Astrocyte of the cerebellum (primary cell): Measurements from ENCODE around the gene TTYH3.

ENCODE experiments used
- DNase-seq: peaks from one replicate; pipeline ENCODE4 v3.0.0-alpha.2; 2011; ENCODE audit warnings: low read depth
- H3K4me3 ChIP-seq: 2 replicates; pipeline ENCODE4 v1.5.1; 2011; ENCODE audit warnings: mild to moderate bottlenecking, low read depth, low read length, moderate library complexity
- in situ Hi-C: cut with HindIII; loops from 2 replicates; pipeline ENCODE4 v1.10.0; 2017; ENCODE audit warnings: low sequenced_read_pairs
- TF ChIP-seq, protein P1 (sequence below): IDR thresholded peaks from 2 replicates; pipeline ENCODE4 v1.5.1; 2012; ENCODE audit warnings: low read length, low read depth, moderate library complexity, mild to moderate bottlenecking; ENCODE audit errors: missing control alignments

Gene TTYH3

DNA sequence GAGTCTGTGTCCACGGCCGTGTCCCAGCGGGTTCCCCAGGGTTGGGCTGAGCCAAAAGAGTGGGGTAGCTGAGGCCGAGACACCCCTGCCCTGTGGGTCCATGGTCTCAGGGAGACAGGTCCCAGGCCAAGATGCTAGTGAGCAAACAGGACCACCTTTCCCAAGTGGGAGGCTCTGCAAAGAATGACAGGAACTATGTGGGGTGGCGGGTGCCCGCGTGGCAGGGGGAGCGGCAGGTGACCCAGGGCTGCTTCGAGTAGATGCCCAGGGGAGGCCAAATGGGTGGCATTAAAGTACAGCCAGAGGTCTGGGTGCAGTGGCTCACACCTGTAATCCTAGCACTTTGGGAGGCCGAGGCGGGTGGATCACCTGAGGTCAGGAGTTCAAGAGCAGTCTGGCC, 18.2 kb downstream of the TTYH3 start:
- no peak overlapping the region for H3K4me3 ChIP-seq
- no peak for DNase-seq
- in situ Hi-C loops = no loop called here
- TF ChIP-seq, protein P1, sequence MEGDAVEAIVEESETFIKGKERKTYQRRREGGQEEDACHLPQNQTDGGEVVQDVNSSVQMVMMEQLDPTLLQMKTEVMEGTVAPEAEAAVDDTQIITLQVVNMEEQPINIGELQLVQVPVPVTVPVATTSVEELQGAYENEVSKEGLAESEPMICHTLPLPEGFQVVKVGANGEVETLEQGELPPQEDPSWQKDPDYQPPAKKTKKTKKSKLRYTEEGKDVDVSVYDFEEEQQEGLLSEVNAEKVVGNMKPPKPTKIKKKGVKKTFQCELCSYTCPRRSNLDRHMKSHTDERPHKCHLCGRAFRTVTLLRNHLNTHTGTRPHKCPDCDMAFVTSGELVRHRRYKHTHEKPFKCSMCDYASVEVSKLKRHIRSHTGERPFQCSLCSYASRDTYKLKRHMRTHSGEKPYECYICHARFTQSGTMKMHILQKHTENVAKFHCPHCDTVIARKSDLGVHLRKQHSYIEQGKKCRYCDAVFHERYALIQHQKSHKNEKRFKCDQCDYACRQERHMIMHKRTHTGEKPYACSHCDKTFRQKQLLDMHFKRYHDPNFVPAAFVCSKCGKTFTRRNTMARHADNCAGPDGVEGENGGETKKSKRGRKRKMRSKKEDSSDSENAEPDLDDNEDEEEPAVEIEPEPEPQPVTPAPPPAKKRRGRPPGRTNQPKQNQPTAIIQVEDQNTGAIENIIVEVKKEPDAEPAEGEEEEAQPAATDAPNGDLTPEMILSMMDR = no peak

DNA sequence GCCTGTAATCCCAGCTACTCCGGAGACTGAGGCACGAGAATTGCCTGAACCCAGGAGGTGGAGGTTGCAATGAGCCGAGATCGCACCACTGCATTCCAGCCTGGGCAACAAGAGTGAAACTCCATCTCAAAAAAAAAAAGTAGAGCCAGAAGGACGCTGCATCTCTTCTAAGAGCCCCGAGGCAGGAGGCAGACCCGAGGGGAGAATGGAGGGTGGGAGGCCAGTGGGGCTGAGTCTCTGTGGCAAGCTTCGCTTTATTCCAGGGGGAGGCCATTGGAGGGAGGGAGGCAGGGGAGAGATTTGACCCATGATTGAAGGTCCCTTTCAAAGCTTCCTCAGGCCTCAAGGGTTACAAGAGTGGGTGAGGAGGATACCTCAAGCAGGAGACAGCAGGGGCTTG, 18.7 kb downstream of the TTYH3 start:
- TF ChIP-seq, protein P1 = no peak
- H3K4me3 ChIP-seq = no peak overlapping the region
- in situ Hi-C loops = no loop called here
- no peak for DNase-seq

DNA sequence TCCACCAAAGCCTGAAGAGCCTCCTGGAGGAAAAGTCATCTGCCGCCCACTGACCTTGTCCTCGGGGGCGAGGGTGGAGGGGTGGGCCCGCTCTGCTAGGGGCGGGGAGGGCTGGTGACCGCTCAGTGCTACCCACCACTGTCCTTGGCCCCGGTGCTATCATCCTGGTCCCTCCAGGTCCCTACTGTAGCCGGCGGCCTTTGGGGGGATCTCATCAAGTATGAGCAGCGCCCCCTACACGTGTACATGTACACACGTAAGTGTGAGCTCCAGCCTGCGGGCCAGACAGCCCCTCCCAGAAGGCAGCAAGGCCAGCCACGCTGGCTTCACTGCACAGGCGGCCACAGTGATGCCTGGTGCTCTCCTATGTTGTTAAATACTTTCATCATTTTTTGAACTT, 19.6 kb downstream of the TTYH3 start:
- DNase-seq = no peak
- no peak overlapping the region for H3K4me3 ChIP-seq
- in situ Hi-C loops = no loop called here
- TF ChIP-seq, protein P1 = no peak

DNA sequence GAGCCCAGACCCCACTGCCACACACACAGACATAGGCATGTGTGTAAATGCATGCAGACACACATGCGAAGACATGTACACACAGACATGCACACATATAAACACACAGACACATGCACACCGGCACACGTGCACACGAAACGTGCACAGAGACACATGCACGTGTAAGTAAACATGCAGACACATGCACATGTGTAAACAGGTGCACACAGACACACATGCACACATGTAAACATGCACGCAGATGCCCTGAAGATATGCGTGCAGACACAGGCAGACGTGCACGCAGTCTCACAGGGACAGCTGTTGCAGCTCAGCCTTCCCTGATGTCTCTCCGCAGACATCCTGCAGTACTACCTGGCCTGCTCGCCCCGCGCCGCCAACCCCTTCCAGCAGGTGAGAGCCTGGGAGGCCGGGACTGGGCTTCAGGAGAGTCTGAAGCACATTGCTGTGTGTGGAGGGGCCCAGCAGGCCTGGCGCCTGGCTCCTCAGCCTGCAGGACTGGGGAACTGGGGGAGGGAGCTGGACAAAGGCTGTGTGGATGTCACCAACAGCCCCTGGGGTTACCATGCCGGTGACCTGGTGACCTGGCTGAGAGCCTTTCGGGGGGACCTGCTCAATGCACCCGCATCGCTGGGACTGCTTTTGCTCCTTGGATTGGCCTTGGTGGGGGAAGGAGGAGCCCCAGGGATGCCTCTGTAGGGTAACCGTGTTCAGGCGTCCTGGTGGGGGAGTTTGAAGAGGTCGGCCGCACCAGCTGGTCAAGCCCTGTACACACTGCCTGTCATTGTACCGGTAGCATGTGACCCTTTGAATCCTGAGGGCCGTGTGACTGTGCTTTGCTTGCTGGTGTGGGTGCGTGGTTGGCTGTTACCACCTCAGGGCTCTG, 20.3 kb downstream of the TTYH3 start:
- DNase-seq = no peak
- in situ Hi-C loops = no loop called here
- no peak overlapping the region for H3K4me3 ChIP-seq
- TF ChIP-seq, protein P1 = no peak

DNA sequence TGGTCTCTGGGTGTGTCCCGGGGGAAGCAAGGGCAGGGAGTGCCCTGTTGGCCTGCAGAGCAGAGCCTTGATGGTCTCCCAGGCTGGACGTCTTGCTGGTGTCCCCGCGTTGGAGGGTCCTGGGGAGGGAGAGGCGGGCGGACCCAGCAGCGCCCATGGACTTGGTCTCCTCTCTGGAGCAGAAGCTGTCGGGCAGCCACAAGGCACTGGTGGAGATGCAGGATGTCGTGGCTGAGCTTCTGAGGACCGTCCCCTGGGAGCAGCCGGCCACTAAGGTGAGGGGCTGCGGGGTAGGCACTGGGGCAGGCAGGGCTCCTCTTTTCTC, 20.9 kb downstream of the TTYH3 start:
- no peak for DNase-seq
- in situ Hi-C loops = no loop called here
- no peak overlapping the region for H3K4me3 ChIP-seq
- TF ChIP-seq, protein P1 = no peak

DNA sequence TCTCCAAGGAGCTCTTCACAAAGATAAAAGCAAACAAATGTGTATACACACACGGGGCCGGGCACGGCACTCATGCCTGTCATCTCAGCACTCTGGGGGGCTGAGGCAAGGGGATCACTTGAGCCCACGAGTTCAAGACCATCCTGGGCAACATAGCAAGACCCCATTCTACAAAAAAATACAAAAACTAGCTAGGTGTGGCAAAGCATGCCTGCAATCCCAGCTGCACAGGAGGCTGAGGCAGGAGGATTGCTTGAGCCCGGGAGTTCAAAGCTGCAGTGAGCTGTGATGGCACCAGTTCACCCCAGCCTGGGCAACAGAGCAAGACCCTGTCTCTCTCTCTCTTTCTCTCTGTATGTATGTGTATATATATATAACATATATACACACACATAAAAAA, 22.3 kb downstream of the TTYH3 start:
- TF ChIP-seq, protein P1 = no peak
- in situ Hi-C loops = no loop called here

More for the DNA sequence above, 22.3 kb downstream of the TTYH3 start:
- H3K4me3 ChIP-seq = no peak overlapping the region
- DNase-seq = no peak
